ENCODE results near the gene AKR1C3.
"Not testable (repeated sequence)": the region's sequence is repeated elsewhere in the genome, so short reads cannot be mapped to it uniquely, and the experiment has no call there.

AKR1C3 gene

DNA sequence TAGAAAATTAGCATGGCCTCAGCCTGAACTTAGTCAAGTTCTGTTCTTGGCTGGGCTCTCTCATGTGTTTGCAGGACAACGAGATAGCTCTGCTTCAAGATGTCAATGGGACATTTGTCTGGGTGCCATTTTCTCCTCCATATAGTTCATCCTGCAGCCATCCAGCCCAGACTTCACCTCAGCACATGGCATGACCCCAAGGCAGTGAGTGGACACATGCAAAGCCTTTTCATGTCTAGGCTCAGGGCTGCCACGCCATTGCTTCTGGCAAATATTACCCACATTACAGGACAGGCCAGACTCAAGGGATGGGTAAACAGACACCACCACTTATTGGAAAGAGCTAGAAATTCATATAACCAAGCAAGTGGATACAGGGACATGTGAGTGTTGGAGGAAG is 9.3 kb downstream of the AKR1C3 start:
- ChIA-PET CTCF (no interaction called here), POLR2A (no interaction called here)
- TF ChIP-seq CTCF (IDR thresholded peaks at IDR 0.05; ENCODE audit: control extremely low read depth, extremely low read depth, low read depth, missing control alignments), result no peak
- DNase-seq (ENCODE audit: extremely low spot score), result no peak

GRCh38 chr10:5105626-5106025 is 11.4 kb downstream of the AKR1C3 start:
- ChIA-PET POLR2A (no interaction called here), CTCF (no interaction called here)
- no peak for TF ChIP-seq CTCF (IDR thresholded peaks at IDR 0.05; ENCODE audit: control extremely low read depth, extremely low read depth, low read depth, missing control alignments)
- DNase-seq (ENCODE audit: extremely low spot score), result no peak

GRCh38 chr10:5106553-5106952 is 12.3 kb downstream of the AKR1C3 start:
- ChIA-PET POLR2A (no interaction called here), CTCF (no interaction called here)
- no peak for DNase-seq (ENCODE audit: extremely low spot score)
- TF ChIP-seq CTCF (IDR thresholded peaks at IDR 0.05; ENCODE audit: control extremely low read depth, extremely low read depth, low read depth, missing control alignments), result no peak

GRCh38 chr10:5107860-5108526 is 13.8 kb downstream of the AKR1C3 start:
- POLR2A ChIA-PET, result no interaction called here
- CTCF ChIA-PET, result no interaction called here

GRCh38 chr10:5108658-5109416 is 14.6 kb downstream of the AKR1C3 start:
- POLR2A ChIA-PET, result no interaction called here
- CTCF ChIA-PET, result no interaction called here
- no peak for TF ChIP-seq CTCF (IDR thresholded peaks at IDR 0.05; ENCODE audit: control extremely low read depth, extremely low read depth, low read depth, missing control alignments)
- no peak for DNase-seq (ENCODE audit: extremely low spot score)

More at GRCh38 chr10:5107860-5108526, 13.8 kb downstream of the AKR1C3 start:
- DNase-seq (ENCODE audit: extremely low spot score), result no peak
- TF ChIP-seq CTCF (IDR thresholded peaks at IDR 0.05; ENCODE audit: control extremely low read depth, extremely low read depth, low read depth, missing control alignments), result no peak

DNA sequence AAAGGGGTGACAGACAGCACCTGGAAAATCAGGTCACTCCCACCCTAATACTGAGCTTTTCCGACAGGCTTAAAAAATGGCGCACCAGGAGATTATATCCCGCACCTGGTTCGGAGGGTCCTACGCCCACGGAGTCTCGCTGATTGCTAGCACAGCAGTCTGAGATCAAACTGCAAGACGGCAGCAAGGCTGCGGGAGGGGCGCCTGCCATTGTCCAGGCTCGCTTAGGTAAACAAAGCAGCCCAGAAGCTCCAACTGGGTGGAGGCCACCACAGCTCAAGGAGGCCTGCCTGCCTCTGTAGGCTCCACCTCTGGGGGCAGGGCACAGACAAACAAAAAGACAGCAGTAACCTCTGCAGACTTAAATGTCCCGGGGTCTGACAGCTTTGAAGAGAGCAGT is 15.6 kb downstream of the AKR1C3 start:
- CTCF ChIA-PET; DNase-seq (ENCODE audit: extremely low spot score); POLR2A ChIA-PET: not testable (repeated sequence)

GRCh38 chr10:5116621-5117020 is 22.4 kb downstream of the AKR1C3 start:
- DNase-seq (ENCODE audit: extremely low spot score), result no peak
- POLR2A ChIA-PET, result no interaction called here
- no peak for TF ChIP-seq CTCF (IDR thresholded peaks at IDR 0.05; ENCODE audit: control extremely low read depth, extremely low read depth, low read depth, missing control alignments)
- CTCF ChIA-PET, result no interaction called here
